SU-DHL-6 (cell line): ENCODE data around the gene HEATR5A.
"Not testable (repeated sequence)": the region's sequence is repeated elsewhere in the genome, so short reads cannot be mapped to it uniquely, and the experiment has no call there.

Source experiments
- H2AFZ ChIP-seq: fragments of 200-600 bp; sonication (generic); 2 replicates; pipeline ENCODE4 v1.6.1; 2014; ENCODE audit warnings: low read depth, mild to moderate bottlenecking, moderate library complexity, mixed read lengths, antibody characterized with exemption, low read length; ENCODE audit not compliant: severe bottlenecking
- H3F3A ChIP-seq: fragments of 200-600 bp; shearing (Covaris generic); 2 replicates; pipeline ENCODE4 v1.6.0; 2016; ENCODE audit warnings: antibody characterized with exemption, mild to moderate bottlenecking; ENCODE audit not compliant: insufficient read depth
- H3K27ac ChIP-seq: fragments of 200-600 bp; sonication (generic); 2 replicates; pipeline ENCODE4 v1.5.1; 2016; ENCODE audit warnings: low read depth, mild to moderate bottlenecking, low read length, moderate library complexity, mixed read lengths
- H3K27me3 ChIP-seq: fragments of 200-600 bp; sonication (generic), shearing (Covaris generic); 2 replicates; pipeline ENCODE4 v1.6.0; 2014; ENCODE audit warnings: mild to moderate bottlenecking, low read length
- H3K36me3 ChIP-seq: fragments of 200-600 bp; sonication (generic); 2 replicates; pipeline ENCODE4 v1.6.1; 2014; ENCODE audit warnings: mild to moderate bottlenecking, low read length, mixed read lengths
- H3K4me2 ChIP-seq: fragments of 300-600, 200-600 bp; shearing (Covaris generic), sonication (generic); 2 replicates; pipeline ENCODE4 v1.6.0; 2014; ENCODE audit warnings: low read length, low read depth, mild to moderate bottlenecking; ENCODE audit not compliant: poor library complexity, severe bottlenecking
- H3K4me3 ChIP-seq: fragments of 200-600 bp; sonication (generic); 2 replicates; pipeline ENCODE4 v1.5.1; 2014; ENCODE audit warnings: antibody characterized with exemption, low read length, mild to moderate bottlenecking, mixed read lengths; ENCODE audit not compliant: insufficient read depth, poor library complexity, severe bottlenecking
- H3K79me2 ChIP-seq: fragments of 200-600 bp; sonication (generic); 2 replicates; pipeline ENCODE4 v1.6.1; 2014; ENCODE audit warnings: mild to moderate bottlenecking, low read length, moderate library complexity; ENCODE audit not compliant: insufficient read depth
- H3K9ac ChIP-seq: fragments of 200-600 bp; sonication (generic); 2 replicates; pipeline ENCODE4 v1.7.0; 2014; ENCODE audit warnings: mild to moderate bottlenecking, low read length
- H3K9me2 ChIP-seq: fragments of 200-600 bp; sonication (generic); replicated peaks from 2 replicates; pipeline ENCODE4 v1.6.1; 2014; ENCODE audit warnings: low read length; ENCODE audit not compliant: insufficient read depth
- H3K9me3 ChIP-seq: fragments of 200-600 bp; sonication (generic); 2 replicates; pipeline ENCODE4 v1.6.1; 2014; ENCODE audit warnings: low read length, mixed read lengths; ENCODE audit not compliant: insufficient read depth
- H4K20me1 ChIP-seq: fragments of 200-600 bp; sonication (generic); 2 replicates; pipeline ENCODE4 v1.6.1; 2014; ENCODE audit warnings: low read depth, mild to moderate bottlenecking, antibody characterized with exemption, low read length, moderate library complexity, mixed read lengths
- EZH2phosphoT487 ChIP-seq: fragments of 200-600 bp; sonication (generic), shearing (Covaris generic); conservative IDR thresholded peaks from 2 replicates; pipeline ENCODE4 v1.6.1; 2018; ENCODE audit warnings: mild to moderate bottlenecking, antibody characterized with exemption, low read length, moderate library complexity, mixed read lengths
- TF ChIP-seq, protein P1 (sequence below): fragments of 200-600 bp; sonication (generic); IDR thresholded peaks from one replicate; pipeline ENCODE4 v1.5.1; 2017; ENCODE audit warnings: antibody characterized with exemption, mild to moderate bottlenecking, low read length, moderate library complexity; ENCODE audit not compliant: insufficient read depth, poor library complexity, severe bottlenecking

The HEATR5A gene

DNA sequence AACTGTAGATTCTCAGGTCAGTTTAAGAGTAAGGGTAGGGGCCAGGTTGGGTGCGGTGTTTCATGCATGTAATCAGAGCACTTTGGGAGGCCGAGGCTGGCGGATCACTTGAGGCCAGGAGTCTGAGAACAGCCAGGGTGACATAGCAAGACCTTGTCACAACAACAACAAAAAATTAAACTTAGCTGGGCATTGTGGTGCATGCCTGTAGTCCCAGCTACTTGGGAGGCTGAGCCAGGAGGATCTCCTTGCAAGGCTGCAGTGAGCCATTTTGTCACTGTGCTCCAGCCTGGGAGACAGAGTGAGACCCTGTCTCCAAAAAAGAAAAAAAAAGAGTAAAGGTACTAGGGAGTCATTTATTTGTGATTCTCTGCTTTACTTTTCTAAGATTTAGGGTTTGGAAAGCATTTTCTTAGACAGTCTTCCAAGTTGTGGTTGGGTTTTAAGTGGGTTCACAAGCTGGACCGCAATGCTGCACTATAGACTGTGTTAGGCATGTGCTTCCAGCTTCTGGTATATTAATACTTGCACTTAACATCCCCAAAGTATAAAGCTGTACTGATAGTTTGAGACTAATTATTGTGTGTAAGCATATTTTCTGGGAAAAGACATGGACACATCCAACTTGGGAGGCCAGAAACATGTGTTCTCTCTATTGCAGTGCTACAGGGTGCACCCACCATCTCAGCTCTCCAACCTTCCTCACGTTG, 163.7 kb downstream of the HEATR5A start:
- Histone ChIP-seq H3K4me3 (no peak overlapping the region), H3K27ac (no peak overlapping the region), H3K27me3 (no peaks in the 10 kb centered on the region), H3K9me2 (no peaks in the 10 kb centered on the region), H3K79me2 (no peaks in the 10 kb centered on the region), H3F3A (no peaks in the 10 kb centered on the region), H3K4me2 (no peak overlapping the region), H3K9ac (no peak overlapping the region), H3K36me3 (no peaks in the 10 kb centered on the region), H3K9me3 (no peaks in the 10 kb centered on the region), H2AFZ (no peak overlapping the region), H4K20me1 (no peaks in the 10 kb centered on the region)
- TF ChIP-seq EZH2phosphoT487 = no peak
- TF ChIP-seq, protein P1, sequence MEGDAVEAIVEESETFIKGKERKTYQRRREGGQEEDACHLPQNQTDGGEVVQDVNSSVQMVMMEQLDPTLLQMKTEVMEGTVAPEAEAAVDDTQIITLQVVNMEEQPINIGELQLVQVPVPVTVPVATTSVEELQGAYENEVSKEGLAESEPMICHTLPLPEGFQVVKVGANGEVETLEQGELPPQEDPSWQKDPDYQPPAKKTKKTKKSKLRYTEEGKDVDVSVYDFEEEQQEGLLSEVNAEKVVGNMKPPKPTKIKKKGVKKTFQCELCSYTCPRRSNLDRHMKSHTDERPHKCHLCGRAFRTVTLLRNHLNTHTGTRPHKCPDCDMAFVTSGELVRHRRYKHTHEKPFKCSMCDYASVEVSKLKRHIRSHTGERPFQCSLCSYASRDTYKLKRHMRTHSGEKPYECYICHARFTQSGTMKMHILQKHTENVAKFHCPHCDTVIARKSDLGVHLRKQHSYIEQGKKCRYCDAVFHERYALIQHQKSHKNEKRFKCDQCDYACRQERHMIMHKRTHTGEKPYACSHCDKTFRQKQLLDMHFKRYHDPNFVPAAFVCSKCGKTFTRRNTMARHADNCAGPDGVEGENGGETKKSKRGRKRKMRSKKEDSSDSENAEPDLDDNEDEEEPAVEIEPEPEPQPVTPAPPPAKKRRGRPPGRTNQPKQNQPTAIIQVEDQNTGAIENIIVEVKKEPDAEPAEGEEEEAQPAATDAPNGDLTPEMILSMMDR = no peak

DNA sequence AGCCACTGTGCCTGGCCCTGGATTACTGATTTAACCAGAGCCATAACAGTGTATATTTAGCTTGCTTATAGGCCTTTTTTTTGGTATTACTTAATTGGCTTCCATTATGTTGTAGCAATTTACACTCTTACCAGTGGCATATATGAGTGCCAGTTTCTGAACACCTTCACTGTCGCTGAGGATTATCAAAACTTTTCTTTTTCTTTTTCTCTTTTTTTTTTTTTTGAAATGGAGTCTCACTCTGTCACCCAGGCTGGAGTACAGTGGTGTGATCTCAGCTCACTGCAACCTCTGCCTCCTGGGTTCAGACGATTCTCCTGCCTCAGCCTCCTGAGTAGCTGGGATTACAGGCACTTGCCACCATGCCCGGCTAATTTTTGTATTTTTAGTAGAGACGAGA, 164.4 kb downstream of the HEATR5A start:
- H3K9me3 ChIP-seq, H3F3A ChIP-seq, H3K9me2 ChIP-seq, H3K36me3 ChIP-seq, H3K27me3 ChIP-seq, H2AFZ ChIP-seq, H3K27ac ChIP-seq, H3K9ac ChIP-seq, H3K79me2 ChIP-seq, H3K4me2 ChIP-seq, H3K4me3 ChIP-seq, H4K20me1 ChIP-seq: not testable (repeated sequence)

DNA sequence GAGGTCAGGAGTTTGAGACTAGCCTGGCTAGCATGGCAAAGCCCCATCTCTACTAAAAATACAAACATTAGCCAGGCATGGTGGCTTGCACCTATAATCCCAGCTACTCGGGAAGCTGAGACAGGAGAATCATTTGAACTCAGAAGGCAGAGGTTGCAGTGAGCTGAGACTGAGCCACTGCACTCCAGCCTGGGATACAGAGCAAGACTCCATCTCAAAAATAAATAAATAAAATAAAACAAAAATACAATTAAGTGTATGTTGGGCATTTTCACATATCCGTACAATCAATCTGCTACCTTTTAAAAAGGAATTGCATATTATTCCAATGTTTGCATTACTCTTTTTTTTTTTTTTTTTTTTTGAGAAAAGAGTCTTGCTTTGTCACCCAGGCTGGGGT, 165.1 kb downstream of the HEATR5A start:
- Histone ChIP-seq H3K9ac (no peak overlapping the region), H3K27me3 (no peaks in the 10 kb centered on the region), H3K36me3 (no peaks in the 10 kb centered on the region), H2AFZ (no peak overlapping the region), H3K27ac (no peak overlapping the region), H3K79me2 (no peaks in the 10 kb centered on the region), H3F3A (no peaks in the 10 kb centered on the region), H3K4me2 (no peak overlapping the region), H4K20me1 (no peaks in the 10 kb centered on the region), H3K9me3 (no peaks in the 10 kb centered on the region), H3K9me2 (no peaks in the 10 kb centered on the region), H3K4me3 (no peak overlapping the region)
- TF ChIP-seq, protein P1 = no peak
- TF ChIP-seq EZH2phosphoT487 = no peak

DNA sequence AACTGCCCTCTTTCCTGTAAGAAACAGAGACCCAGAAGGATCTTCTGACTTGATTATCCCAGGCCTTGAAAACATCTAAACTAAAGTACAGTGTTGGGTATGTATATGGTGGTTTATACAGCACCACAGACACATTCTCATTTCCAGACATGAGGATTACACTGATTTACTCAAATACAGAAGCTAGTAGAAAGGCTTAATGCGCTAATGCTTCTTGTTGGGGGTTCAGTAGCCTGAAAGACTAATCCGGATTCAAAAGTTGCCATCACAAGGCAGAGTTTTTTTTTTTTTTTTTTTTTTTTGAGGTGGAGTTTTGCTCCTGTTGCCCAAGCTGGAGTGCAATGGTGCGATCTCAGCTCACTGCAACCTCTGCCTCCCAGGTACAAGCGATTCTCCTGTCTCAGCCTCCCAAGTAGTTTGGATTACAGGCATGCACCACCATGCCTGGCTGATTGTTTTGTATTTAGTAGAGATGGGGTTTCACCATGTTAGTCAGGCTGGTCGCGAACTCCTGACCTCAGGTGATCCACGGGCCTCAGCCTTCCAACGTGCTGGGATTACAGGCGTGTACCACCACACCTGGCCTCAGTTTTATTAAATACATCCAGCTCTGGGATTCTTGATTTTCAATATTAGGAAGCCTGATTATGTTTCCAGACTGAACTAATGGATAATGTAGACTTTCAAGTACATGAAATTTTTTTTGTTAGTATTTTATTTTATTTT, 166.4 kb downstream of the HEATR5A start:
- H3K9me3 ChIP-seq = no peaks in the 10 kb centered on the region

More for the DNA sequence above, 166.4 kb downstream of the HEATR5A start:
- Histone ChIP-seq H3K4me3 (no peak overlapping the region), H3K27me3 (no peaks in the 10 kb centered on the region), H3K27ac (no peak overlapping the region), H3K9ac (no peak overlapping the region), H3F3A (no peaks in the 10 kb centered on the region), H3K79me2 (no peaks in the 10 kb centered on the region), H4K20me1 (no peaks in the 10 kb centered on the region), H3K36me3 (no peaks in the 10 kb centered on the region), H3K9me2 (no peaks in the 10 kb centered on the region), H3K4me2 (no peak overlapping the region), H2AFZ (no peak overlapping the region)
- TF ChIP-seq EZH2phosphoT487 = no peak
- TF ChIP-seq, protein P1 = no peak
